Activated naive CD4-positive, alpha-beta T cell treated with anti-CD3 and anti-CD28 coated beads for 36 hours (primary cell): ENCODE data around the gene TMEM252. TPM values are rescaled to one million over a fixed set of nuclear protein-coding genes. Genes with fewer than 3 reads are reported as not detected.

Source experiments
- CTCF ChIA-PET: fragments of 350-600 bp; sonication (Branson Sonifier 250); formaldehyde crosslinking; loops from one replicate; lab custom pipeline; 2021; ENCODE audit warnings: antibody characterized with exemption; lab: Charles Lee
- DNase-seq: peaks from one replicate; pipeline ENCODE4 v3.0.0-alpha.2; 2020
- H3K27ac Mint-ChIP-seq: one replicate; pipeline ENCODE4 v1.8.0; 2021; ENCODE audit warnings: mild to moderate bottlenecking, mixed read lengths
- H3K27me3 Mint-ChIP-seq: one replicate; pipeline ENCODE4 v1.8.0; 2021; ENCODE audit warnings: low read depth, mixed read lengths
- H3K36me3 Mint-ChIP-seq: one replicate; pipeline ENCODE4 v1.8.0; 2021; ENCODE audit warnings: low read depth, mixed read lengths
- H3K4me1 Mint-ChIP-seq: one replicate; pipeline ENCODE4 v1.8.0; 2021; ENCODE audit warnings: low read depth, mixed read lengths
- H3K4me3 Mint-ChIP-seq: one replicate; pipeline ENCODE4 v1.8.0; 2021; ENCODE audit warnings: mild to moderate bottlenecking, moderate library complexity, mixed read lengths
- H3K9me3 Mint-ChIP-seq: one replicate; pipeline ENCODE4 v1.8.0; 2021; ENCODE audit warnings: mixed read lengths
- intact Hi-C: fragments of 100-400 bp; cut with micrococcal nuclease; formaldehyde crosslinking; loops from one replicate; pipeline ENCODE4 v1.15.1; 2023
- total RNA-seq, 2 experiments: library from RNA; stranded (reverse); gene quantifications; one replicate each; pipeline ENCODE4 v1.2.3, GENCODE V29; 2021

TMEM252 gene
- total RNA-seq, 2 experiments from 2014 or later, result not detected

DNA sequence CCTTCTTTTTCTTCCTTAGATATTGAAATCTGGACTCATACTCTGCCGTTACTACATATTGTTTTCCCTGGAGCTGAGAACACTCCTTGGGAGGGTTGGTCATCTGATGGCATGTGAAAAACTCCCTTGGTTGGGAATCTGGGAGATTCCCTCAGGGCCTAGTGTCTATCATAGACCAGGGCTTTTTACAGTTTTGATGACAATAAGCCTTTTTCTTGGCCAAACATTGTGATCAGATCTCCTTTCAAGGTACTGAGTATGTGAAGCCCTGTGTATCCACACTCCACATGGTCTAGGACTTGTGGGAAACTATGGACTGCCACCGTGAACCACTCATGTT, 32.9 kb downstream of the TMEM252 start:
- CTCF ChIA-PET, result interaction anchor here (0.5 to 1.3 kb wide), 4 partner anchors 8 to 1277 kb away, joined by 3 to 4 read pairs (median 4); no protein-coding TSS in a partner anchor
- intact Hi-C loops, result no loop called here
- Mint-ChIP-seq H3K4me1 (no peaks in the 10 kb centered on the region), H3K27me3 (peaks cover 5% of the 10 kb centered on the region), H3K27ac (no peak overlapping the region), H3K9me3 (no peaks in the 10 kb centered on the region), H3K36me3 (no peaks in the 10 kb centered on the region), H3K4me3 (no peak overlapping the region)
- DNase-seq, result no peak

DNA sequence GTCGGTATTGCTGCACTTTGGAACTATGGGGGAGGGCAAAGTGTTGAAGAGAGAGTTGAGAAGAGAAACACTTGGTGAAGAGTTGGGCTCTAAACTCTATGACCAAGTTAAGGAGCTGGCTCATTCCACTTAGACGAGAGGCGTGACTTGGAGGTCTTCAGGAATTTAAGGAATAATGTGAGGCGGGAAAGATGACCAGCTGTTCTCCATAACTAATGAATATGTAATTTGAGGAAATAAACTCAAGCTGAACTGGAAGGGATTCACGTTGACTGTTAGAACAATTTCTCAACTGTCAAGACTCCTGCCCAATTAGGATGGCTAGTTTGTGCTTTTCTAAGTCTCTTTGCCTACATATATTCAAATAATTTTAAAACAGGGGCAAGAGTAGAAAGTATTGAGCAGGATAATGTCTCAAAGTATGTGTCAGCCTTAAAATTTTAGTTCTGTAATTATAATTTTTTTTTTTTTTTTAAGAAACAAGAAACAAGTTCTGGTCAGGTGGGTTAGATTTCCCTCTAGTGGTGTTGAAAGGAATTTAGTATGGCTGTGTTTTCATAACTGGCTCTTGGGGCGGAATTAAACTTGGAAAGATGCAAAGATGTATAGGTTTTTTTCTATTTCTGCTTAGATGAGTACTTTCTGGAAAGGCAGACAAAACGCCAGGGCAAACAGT, 33.4 kb downstream of the TMEM252 start:
- DNase-seq, result no peak
- no peak overlapping the region for H3K4me3 Mint-ChIP-seq
- H3K4me1 Mint-ChIP-seq, result no peaks in the 10 kb centered on the region
- CTCF ChIA-PET, result interaction anchor here (0.5 to 1.7 kb wide), 9 partner anchors 7 to 1277 kb away, joined by 3 to 8 read pairs (median 3); no protein-coding TSS in a partner anchor
- no peaks in the 10 kb centered on the region for H3K36me3 Mint-ChIP-seq
- peaks cover 5% of the 10 kb centered on the region for H3K27me3 Mint-ChIP-seq
- intact Hi-C loops, result no loop called here
- H3K27ac Mint-ChIP-seq, result no peak overlapping the region
- H3K9me3 Mint-ChIP-seq, result no peaks in the 10 kb centered on the region

DNA sequence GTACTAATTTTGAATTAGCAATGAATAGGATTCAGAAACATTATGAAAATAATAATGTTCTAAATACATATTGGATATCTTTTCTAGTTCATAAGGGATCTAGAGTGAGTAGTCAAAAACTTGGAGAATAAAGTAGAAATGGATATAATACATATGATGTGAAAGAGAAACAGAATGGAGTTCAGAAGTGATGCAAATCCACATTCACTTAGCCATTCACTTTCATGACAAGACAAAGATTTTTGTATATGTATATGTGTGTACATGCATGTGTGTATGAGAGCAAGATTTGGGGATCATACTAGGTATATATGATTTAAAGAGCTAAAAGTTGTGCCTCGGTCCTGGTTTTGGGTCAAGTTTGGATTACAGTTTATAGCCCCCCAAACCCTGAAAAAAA, 34.1 kb downstream of the TMEM252 start:
- no peaks in the 10 kb centered on the region for H3K4me1 Mint-ChIP-seq
- intact Hi-C loops, result no loop called here
- H3K4me3 Mint-ChIP-seq, result no peak overlapping the region
- H3K27me3 Mint-ChIP-seq, result peaks cover 5% of the 10 kb centered on the region
- no peak for DNase-seq
- no peak overlapping the region for H3K27ac Mint-ChIP-seq
- no peaks in the 10 kb centered on the region for H3K36me3 Mint-ChIP-seq
- no peaks in the 10 kb centered on the region for H3K9me3 Mint-ChIP-seq
- CTCF ChIA-PET, result interaction anchor here (0.6 to 1.7 kb wide), 6 partner anchors 14 to 75 kb away, joined by 3 to 8 read pairs (median 4); no protein-coding TSS in a partner anchor

DNA sequence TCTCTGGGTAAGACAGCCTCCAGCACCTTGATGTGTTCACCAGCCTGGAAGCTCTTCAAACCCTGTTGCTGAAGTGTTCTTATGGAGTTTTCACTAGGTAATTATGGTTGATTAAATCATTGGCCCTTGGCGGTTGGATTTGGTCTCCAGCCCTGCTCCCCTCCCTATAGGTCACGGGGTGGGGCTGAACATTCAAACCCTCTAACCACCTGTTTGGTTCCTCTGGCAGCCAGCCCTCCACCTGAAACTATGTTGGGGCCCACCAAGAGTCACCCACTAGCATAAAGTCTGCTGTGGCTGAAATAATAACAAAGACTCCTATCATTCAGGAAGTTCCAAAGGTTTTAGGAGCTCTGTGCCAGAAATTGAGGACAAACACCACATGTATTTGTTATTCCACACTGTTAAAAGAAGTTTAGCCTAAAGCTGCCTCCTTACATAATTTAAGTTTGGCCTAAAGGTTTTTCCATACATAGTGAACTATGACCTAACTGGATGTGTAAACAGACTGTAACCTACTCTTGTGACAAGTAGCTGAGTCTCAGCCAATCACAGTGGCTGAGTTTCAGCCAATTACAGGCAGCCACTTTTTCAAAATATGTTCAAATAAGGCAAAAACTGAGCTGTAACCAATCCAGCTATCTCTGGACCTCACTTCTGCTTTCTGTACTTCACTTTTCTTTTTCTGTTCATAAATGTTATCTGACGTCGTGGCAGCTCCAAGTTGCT, 34.8 kb downstream of the TMEM252 start:
- H3K27me3 Mint-ChIP-seq, result peaks cover 5% of the 10 kb centered on the region
- intact Hi-C loops, result no loop called here

GRCh38 chr9:68502279-68502678, 38.4 kb downstream of the TMEM252 start:
- H3K4me1 Mint-ChIP-seq, result no peaks in the 10 kb centered on the region
- no peak overlapping the region for H3K27ac Mint-ChIP-seq
- CTCF ChIA-PET, result no interaction called here
- DNase-seq, result no peak
- H3K4me3 Mint-ChIP-seq, result no peak overlapping the region
- no peaks in the 10 kb centered on the region for H3K9me3 Mint-ChIP-seq
- no peaks in the 10 kb centered on the region for H3K36me3 Mint-ChIP-seq
- intact Hi-C loops, result no loop called here
- H3K27me3 Mint-ChIP-seq, result peaks cover 10% of the 10 kb centered on the region

More for the DNA sequence above, 34.8 kb downstream of the TMEM252 start:
- no peak for DNase-seq
- H3K36me3 Mint-ChIP-seq, result no peaks in the 10 kb centered on the region
- H3K9me3 Mint-ChIP-seq, result no peaks in the 10 kb centered on the region
- no peak overlapping the region for H3K27ac Mint-ChIP-seq
- H3K4me3 Mint-ChIP-seq, result no peak overlapping the region
- no peaks in the 10 kb centered on the region for H3K4me1 Mint-ChIP-seq
- CTCF ChIA-PET, result interaction anchor here (0.6 to 1.7 kb wide), 2 partner anchors 54 to 107 kb away, joined by 3 to 8 read pairs; no protein-coding TSS in a partner anchor

- H3K4me3 Mint-ChIP-seq, result no peak overlapping the region
- CTCF ChIA-PET, result interaction anchor here (1.2 kb wide), 1 partner anchor 7 kb away, joined by 4 read pairs; no protein-coding TSS in a partner anchor
- no peaks in the 10 kb centered on the region for H3K4me1 Mint-ChIP-seq
- peaks cover 11% of the 10 kb centered on the region for H3K27me3 Mint-ChIP-seq
- no peak for DNase-seq
- intact Hi-C loops, result no loop called here
- H3K27ac Mint-ChIP-seq, result no peak overlapping the region
- H3K9me3 Mint-ChIP-seq, result no peaks in the 10 kb centered on the region
- no peaks in the 10 kb centered on the region for H3K36me3 Mint-ChIP-seq
Observed at GRCh38 chr9:68500457-68501381, 40.0 kb downstream of the TMEM252 start.

GRCh38 chr9:68498816-68499215, 41.9 kb downstream of the TMEM252 start:
- Mint-ChIP-seq H3K4me3 (no peak overlapping the region), H3K9me3 (no peaks in the 10 kb centered on the region), H3K36me3 (no peaks in the 10 kb centered on the region), H3K27ac (no peak overlapping the region), H3K4me1 (no peaks in the 10 kb centered on the region), H3K27me3 (peaks cover 17% of the 10 kb centered on the region)
- CTCF ChIA-PET, result no interaction called here
- intact Hi-C loops, result no loop called here
- no peak for DNase-seq

GRCh38 chr9:68497629-68498028, 43.1 kb downstream of the TMEM252 start:
- H3K4me1 Mint-ChIP-seq, result no peaks in the 10 kb centered on the region
- peaks cover 17% of the 10 kb centered on the region for H3K27me3 Mint-ChIP-seq
- H3K9me3 Mint-ChIP-seq, result no peaks in the 10 kb centered on the region
- no peaks in the 10 kb centered on the region for H3K36me3 Mint-ChIP-seq
- H3K4me3 Mint-ChIP-seq, result no peak overlapping the region
- intact Hi-C loops, result no loop called here
- DNase-seq, result no peak
- no peak overlapping the region for H3K27ac Mint-ChIP-seq
- CTCF ChIA-PET, result no interaction called here

DNA sequence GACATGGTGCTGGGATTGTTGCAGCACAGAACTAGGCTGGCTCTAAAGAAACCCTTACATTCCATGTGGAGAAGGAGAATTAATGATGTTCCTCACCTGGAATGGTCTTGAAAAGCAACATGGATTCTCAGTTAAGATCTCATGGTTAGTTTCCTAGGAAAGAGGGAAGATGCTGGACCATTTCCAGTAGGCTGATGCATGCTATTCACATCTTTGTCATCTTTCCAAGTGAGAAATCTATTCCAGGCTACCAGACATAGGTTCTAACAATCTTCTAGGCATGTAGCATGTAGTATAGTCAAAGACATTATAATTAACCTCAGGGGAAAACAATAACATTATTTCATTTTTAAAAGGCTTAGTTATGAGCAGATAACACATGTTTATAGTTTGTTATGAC, 44.3 kb downstream of the TMEM252 start:
- H3K4me3 Mint-ChIP-seq, result no peak overlapping the region
- H3K36me3 Mint-ChIP-seq, result no peaks in the 10 kb centered on the region
- intact Hi-C loops, result no loop called here

GRCh38 chr9:68495247-68495646, 45.4 kb downstream of the TMEM252 start:
- H3K27ac Mint-ChIP-seq, result no peak overlapping the region
- CTCF ChIA-PET, result interaction anchor here (0.6 kb wide), 1 partner anchor 17 kb away, joined by 3 read pairs; no protein-coding TSS in a partner anchor
- H3K9me3 Mint-ChIP-seq, result no peaks in the 10 kb centered on the region
- no peaks in the 10 kb centered on the region for H3K4me1 Mint-ChIP-seq
- no peak overlapping the region for H3K4me3 Mint-ChIP-seq
- intact Hi-C loops, result no loop called here
- no peak for DNase-seq
- no peaks in the 10 kb centered on the region for H3K36me3 Mint-ChIP-seq
- H3K27me3 Mint-ChIP-seq, result peaks cover 31% of the 10 kb centered on the region

More for the DNA sequence above, 44.3 kb downstream of the TMEM252 start:
- Mint-ChIP-seq H3K27ac (no peak overlapping the region), H3K27me3 (peaks cover 26% of the 10 kb centered on the region), H3K4me1 (no peaks in the 10 kb centered on the region), H3K9me3 (no peaks in the 10 kb centered on the region)
- CTCF ChIA-PET, result no interaction called here
- DNase-seq, result no peak

- DNase-seq, result no peak
- Mint-ChIP-seq H3K4me3 (no peak overlapping the region), H3K27ac (no peak overlapping the region), H3K9me3 (no peaks in the 10 kb centered on the region), H3K4me1 (no peaks in the 10 kb centered on the region), H3K27me3 (peaks cover 31% of the 10 kb centered on the region), H3K36me3 (no peaks in the 10 kb centered on the region)
- intact Hi-C loops, result no loop called here
- CTCF ChIA-PET, result interaction anchor here (0.9 kb wide), 1 partner anchor 29 kb away, joined by 3 read pairs; no protein-coding TSS in a partner anchor
Observed at GRCh38 chr9:68493958-68494577, 46.6 kb downstream of the TMEM252 start.
